HL-60/S4 treated with retinoic acid at 250 ng/mL for 4 days and 3 days (cell line): ENCODE results near the gene TMEM266.

Source experiments
- in situ Hi-C: fragments of 300-500 bp; cut with MboI; formaldehyde crosslinking; loops from 2 replicates; pipeline ENCODE4 v1.7.0; 2022; ENCODE audit warnings: low sequenced_read_pairs

The TMEM266 gene

GRCh38 chr15:76178296-76179000, 118.7 kb downstream of the TMEM266 start:
- in situ Hi-C loops, result no loop called here

DNA sequence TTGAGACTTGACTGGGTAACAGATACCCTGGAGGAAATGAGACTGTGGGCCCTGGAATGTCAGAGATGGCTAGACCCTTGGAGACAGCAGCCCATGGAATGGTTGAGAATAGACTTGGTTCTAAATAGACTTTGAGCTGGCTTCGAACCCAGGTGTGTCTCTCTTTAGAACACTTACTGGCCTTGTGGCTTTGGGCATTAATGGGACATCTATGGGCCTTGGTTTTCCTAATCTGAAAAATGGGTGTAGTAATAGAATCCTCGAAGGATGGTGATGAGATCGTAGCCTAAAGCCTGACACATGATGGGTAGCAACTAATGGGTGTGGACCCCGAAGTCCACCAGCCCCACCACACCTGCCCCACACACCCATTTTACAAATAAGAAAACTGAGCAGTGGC, 119.2 kb downstream of the TMEM266 start:
- in situ Hi-C loops, result no loop called here

GRCh38 chr15:76180321-76180720, 120.5 kb downstream of the TMEM266 start:
- in situ Hi-C loops, result no loop called here

GRCh38 chr15:76181705-76182107, 121.9 kb downstream of the TMEM266 start:
- in situ Hi-C loops, result no loop called here

DNA sequence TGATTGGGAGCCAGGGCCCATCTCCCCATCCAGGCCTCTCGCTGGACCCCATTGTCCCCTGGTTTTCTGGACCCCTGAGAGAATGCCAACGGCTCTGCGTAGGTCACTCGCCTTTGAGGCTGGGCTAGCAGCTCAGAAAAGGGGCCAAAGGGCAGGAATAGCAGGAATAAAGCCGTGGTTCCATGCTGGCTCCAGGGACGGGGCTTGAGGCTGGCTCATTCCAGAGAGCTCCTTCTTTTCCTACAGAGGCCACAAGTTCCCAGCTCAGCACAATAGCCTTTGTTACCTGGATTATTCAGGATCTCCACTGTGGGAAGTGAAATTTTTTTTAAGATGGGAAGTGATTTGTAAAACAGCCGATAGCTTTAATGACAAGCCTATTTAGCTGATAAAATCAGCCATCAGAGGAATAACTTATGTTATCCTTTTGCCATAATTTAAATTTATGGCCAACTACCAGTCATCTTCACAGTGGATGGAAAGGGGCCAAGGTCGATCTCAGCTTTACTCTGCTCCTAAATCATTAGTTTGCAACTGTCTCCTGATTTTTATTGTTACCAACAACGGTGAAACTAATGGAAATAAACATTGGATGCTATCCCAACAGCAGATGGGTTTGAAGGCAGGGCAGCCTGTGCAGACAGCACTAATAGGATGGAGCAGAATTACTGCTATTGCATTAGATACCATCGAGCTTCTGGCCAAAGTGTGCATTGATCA, 124.3 kb downstream of the TMEM266 start:
- in situ Hi-C loops, result no loop called here

DNA sequence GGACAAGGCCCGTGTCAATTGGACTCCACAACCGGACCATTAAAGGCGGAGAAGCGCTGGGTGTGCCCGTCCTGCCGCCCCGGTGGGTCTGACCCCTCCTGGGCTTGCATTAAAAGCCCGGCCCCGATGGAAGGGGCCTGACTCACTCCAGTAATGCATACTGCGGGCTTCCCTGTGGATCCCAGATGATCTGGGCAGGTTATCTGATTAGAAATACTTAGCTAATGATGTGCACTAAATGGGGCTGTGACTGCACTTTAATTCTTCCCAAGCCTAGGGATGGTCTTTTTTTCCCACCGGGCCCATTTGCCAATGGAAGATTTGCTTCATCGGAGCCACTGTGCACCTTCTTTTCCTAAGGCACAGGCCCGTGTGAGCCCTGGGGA, 124.9 kb downstream of the TMEM266 start:
- in situ Hi-C loops, result no loop called here

DNA sequence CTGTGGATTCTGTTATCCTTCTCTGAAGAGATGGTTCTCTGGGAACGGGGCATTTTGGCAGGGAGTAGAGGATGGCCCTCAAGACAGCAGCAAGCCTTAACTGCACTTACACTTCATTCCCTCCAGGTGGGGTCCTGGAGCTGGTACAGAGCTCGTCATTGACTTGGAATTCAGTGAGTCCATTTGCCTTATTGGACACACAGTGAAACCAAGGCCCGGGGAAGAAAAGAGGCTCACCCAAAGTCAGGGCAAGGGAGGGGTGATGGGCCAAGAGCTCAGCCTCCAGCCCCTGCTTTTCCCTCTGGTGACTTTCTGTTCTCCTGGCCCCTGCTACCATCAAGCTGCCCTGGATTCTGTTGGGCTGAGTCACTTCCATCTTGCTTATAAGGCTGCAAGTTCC, 125.9 kb downstream of the TMEM266 start:
- in situ Hi-C loops, result no loop called here

GRCh38 chr15:76187163-76187562, 127.4 kb downstream of the TMEM266 start:
- in situ Hi-C loops, result no loop called here

DNA sequence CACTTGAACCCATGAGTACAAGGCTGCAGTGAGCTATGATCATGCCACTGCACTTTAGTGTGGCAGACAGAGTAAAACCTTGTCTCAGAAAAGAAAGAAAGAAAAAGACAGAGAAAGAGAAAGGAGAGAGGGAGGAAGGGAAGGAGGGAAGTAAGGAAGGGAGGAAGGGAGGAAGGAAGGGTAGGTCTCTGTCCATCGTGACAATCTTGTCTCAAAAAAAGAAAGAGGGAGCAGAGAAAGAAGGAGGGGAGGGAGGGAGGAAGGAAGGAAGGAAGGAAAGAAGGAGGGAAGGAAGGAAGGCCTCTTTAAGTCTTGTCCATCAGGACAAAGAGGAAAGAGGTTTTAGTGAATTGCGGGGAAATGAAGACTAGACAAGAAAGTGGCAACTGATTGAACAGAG, 129.3 kb downstream of the TMEM266 start:
- in situ Hi-C loops, result no loop called here

- in situ Hi-C loops, result no loop called here
Observed at GRCh38 chr15:76190070-76190564, 130.3 kb downstream of the TMEM266 start.

DNA sequence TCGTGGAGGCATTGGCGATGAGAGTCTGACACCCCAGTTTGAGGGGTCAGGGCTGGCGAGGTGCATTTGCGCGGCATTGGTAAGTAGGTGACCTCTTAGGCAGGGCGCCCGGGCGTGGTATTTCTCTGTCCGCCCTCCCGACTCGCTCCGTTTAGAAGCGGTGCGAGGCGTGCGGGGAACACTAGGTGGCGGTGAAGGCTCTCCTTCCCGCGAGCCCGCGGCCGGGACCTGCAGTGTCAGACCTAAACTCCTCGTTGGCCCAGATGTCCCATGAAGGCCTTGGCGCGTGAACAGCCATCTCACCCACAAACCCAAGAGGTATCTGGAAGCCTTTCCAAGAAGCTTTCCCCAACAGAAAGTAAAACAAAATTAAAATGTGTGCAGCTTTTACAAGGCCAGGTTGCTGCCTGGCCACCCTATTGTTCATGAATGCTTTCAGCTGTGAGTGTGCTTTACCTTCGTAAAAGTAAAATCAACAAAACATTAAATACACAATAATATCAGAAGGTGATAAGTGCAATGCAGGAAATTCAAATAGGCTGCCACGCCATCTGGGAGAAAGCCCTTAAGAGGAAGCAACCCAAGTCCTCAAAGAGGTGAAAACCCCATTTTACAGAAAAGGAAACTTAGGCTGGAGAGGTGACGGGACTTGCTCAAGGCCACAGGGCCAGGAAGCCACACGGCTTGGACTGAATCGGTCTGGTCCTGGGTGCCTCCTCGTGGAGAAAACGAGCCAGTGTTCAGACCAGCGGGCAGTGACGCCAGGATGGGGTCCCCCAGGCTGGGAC, 131.2 kb downstream of the TMEM266 start:
- in situ Hi-C loops, result no loop called here

GRCh38 chr15:76191539-76192244, 131.9 kb downstream of the TMEM266 start:
- in situ Hi-C loops, result no loop called here

DNA sequence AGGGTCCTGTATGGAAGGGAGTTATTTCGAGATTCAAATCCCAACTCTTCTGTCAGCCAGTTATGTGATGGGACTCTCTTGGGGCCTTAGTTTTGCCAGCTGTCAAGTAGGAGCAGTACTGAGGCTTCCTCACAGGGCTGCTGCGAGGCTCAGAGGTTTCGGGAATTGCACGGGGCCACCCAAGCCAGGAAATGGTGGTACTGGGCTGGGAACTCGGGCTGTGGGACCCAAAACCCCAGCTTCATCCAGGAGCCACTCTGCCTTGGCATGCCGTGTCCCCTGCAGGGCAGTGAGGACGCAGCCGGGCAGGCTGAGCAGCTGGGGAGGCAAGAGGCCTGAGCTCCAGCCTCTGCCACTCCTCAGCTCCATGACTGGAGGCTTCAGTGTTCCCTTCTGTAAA, 132.9 kb downstream of the TMEM266 start:
- in situ Hi-C loops, result no loop called here

DNA sequence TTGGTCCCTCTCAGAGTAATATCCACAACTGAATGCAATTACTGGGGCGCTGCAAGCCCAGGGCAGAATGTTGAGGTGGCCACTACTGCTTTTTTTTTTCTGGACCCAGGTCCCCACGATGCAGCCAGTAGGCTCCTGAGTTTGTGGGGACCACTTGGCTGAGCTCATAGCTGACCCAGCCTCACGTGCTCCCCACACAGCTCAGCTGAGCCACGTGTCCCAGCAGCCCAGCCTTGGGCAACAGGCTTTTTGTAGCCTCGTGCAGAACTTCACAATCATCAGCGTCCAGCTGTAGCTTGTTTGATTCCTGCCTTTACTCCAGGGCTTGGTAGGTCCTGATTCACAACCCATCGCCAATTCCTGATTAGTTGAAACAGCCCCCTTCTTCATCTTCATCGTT, 134.1 kb downstream of the TMEM266 start:
- in situ Hi-C loops, result no loop called here

DNA sequence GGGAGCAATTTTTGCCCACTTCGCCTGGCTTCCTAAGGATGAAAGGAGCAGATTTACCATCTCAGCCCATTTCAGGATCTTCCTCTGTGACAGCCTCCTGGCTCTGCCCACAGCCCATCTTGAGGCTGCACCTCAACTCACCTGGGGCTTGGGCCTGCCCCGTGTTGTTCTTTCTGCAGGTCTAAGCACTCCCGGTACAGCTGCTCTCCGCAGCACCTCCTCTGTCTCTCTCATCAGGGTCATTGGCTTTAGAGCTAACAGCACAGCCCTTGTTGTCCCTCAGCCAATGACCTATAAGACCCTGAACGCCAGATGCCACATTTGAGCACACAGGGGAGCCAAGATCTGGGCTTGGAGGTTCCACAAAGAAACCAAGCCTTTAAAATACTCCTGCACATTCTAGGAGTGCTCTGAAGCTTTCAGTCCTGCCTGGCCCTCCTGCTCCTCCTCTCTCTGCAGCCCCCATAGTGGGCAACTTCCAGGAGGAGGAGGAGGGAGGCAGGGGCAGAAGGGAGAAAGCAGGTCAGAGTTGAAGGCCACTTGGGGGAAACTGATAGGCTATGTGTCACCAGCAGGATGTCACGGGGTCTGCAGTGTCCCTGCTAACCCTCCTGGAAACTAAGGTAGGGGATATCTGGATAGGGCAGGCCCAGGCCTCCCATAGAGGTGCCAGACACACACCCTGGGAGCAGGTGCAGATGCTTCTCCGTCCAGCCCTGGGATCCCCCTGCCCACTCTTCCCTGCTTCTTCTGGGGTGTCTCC, 135.9 kb downstream of the TMEM266 start:
- in situ Hi-C loops, result no loop called here

- in situ Hi-C loops, result no loop called here
Observed at GRCh38 chr15:76196269-76197231, 136.8 kb downstream of the TMEM266 start.

DNA sequence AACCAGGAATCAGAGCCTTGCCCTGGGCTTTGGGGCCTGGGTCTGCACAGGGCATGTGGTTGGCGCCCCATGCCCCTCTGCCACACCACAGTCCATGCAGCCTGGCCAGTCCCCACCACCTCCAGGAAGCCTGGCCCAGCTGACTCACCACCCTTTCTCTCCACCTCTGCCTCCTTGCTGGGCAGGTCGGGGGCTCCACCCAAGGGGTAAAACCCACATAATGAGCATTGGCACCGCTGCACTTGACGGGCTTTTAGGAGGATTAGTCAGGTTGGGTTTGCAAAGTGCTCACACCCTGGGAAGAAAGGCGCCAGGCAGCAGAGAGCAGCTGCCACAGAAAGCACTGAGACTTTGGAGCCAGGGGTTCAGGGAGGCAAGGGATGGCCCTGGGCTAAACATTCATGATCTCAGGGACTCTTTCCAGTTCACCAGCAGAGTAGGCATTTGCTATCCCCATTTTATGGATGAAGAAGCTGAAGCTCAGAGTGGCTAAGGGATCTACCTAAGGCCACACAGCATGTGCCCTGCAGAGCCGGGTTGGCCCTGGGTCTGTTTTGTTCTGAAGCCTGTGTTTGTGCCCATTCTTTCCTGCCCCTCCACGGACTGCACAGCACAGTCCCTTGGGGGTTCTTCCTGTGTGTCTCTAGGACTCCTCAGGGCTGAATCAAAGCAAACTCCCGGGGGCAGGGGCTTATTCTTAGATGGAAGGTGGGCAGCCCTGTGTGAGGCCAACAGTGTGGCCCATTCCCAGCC, 138.1 kb downstream of the TMEM266 start:
- in situ Hi-C loops, result no loop called here

GRCh38 chr15:76198456-76199105, 138.8 kb downstream of the TMEM266 start:
- in situ Hi-C loops, result no loop called here
